NCI-H460 (cell line): ENCODE data around the gene CHRNA10. TPM values are rescaled to one million over a fixed set of nuclear protein-coding genes. Genes with fewer than 3 reads are reported as not detected.

Source experiments
- DNase-seq: peaks from one replicate; pipeline ENCODE4 v3.0.0-alpha.2; 2016; ENCODE audit warnings: low read depth; ENCODE audit errors: extremely low read depth
- polyA plus RNA-seq: library from polyadenylated mRNA; depleted of rRNA; stranded (reverse); fragments of >200 nt; gene quantifications from 2 replicates; pipeline ENCODE4 v1.2.3, GENCODE V29; 2014; cell fraction: nucleus; rRNA removed
- total RNA-seq: library from RNA; depleted of rRNA; stranded (reverse); fragments of >200 nt; shearing (Covaris generic); gene quantifications from 2 replicates; pipeline ENCODE4 v1.2.3, GENCODE V29; 2014; rRNA removed

The CHRNA10 gene, protein sequence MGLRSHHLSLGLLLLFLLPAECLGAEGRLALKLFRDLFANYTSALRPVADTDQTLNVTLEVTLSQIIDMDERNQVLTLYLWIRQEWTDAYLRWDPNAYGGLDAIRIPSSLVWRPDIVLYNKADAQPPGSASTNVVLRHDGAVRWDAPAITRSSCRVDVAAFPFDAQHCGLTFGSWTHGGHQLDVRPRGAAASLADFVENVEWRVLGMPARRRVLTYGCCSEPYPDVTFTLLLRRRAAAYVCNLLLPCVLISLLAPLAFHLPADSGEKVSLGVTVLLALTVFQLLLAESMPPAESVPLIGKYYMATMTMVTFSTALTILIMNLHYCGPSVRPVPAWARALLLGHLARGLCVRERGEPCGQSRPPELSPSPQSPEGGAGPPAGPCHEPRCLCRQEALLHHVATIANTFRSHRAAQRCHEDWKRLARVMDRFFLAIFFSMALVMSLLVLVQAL
- total RNA-seq: 0.30 and 0.52 TPM in 2 replicates
- polyA plus RNA-seq: 4.3 and 5.0 TPM in 2 replicates

DNA sequence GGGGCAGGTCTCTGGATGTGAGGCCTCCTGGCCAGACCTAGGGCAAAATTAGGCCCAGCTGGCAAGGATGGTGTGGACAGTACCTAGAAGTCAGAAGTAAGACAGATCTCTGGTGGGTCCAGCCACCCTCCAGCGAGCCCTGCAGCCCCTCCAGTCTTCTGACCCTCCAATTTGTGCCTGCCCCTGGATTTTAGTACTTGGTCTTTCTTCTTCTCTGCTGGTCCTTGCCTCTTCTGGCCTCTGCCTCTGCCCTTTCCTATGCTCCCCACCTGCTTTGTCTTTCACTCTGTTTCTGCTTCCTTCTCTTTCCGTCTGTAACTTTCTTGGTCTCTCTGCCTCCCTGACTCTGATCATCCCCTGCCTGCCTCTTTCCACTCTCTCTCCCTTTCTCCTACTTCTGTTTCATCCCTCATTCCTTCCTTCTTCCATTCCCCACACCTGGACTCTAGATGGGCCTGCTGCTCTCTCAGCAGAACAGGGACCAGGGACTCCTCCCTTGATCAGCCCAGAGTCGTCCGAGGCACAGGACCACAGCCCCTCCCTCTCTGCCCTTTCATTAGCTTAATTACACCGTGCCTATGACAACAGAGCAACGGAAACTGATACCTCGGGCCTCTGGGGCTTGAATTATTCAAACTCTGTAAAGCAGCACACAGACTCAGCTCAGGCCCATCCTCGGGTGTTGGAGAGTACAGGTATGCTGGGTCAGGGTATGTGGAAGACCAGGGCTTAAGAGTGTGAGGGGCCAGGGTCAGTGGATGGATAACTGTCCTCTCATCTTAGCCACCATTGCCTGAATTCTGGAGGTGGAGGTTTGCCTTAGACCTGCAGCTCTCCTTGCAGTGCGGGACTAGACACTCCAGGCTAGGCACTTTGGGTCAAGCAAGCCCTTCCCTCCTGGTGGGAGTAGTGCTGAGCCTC is at the start of gene CHRNA10:
CHRNA10 (minus strand) TSS at position 51 of the 921 bp plus-strand sequence. CDS start 72 bp downstream, outside the sequence.
- DNase-seq: no peak

DNA sequence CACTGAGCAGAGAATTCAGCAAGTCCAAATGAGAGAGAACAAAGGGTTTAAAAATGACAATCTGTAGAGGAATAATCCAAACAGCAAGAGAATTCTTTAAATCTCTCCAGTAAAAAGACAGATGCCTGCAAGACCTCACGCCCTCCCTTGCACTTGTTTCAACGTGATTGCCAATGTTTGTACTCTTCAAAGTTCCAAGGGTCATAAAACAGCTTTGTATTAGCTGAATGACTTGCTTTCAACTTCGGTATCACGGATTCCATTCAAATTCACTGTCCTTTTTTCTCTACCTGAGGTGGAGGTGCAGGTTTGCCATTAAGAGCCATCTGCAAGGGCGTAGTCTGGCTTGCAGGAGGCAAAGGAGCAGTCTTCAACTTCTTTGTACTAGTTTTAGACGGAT is 41.1 kb upstream of the CHRNA10 start:
- DNase-seq: no peak

DNA sequence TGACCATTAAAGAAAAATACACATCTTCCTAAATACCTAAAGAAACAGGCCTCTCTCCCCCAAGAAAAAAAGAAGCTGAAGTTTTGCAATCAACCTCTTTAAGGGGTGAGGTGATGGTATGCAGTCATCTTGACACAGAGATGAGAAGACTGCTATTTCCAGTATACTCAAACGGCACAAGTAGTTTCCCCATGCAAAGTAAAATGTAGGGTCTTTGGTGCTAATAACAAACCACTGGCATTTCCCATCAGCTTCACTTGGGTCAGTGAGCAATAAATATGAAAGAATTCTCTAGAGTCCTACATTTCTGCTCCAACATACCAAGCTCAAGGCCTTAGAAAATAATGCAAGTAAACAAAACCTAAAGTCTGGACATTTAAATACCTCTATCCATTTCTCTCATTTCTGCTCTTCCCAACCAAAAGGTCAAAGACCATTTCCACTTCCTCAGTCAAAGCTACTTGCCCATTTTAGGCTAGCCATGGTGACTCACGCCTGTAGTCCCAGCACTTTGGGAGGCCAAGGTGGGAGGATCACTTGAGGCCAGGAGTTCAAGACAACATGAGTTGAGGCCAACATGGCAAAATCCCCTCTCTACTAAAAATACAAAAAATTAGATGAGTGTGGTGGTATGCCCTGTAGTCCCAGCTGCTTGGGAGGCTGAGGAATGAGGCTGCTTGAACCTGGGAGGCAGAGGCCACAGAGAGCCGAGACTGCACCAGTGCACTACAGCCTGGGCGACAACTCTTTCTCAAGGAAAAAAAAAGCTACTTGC is 39.5 kb upstream of the CHRNA10 start:
- no peak for DNase-seq

DNA sequence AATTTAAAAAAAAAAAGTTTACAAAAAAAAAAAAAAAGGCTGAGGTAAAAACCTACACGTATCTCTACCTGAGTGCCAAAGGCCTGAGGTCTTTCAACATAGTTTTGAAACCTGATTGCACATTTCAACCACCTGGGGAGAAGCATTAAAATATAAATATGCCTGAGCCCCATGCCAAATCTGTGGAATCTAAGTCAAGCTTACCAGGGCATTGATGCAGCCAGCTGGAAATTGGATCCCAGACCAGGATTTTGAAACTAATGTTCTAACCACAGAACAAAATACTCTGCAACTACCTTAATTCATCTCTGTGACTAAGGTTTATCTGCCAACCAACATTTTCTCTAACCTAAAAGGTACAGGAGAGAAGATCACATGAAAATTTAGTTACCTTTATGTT is 38.8 kb upstream of the CHRNA10 start:
- no peak for DNase-seq

DNA sequence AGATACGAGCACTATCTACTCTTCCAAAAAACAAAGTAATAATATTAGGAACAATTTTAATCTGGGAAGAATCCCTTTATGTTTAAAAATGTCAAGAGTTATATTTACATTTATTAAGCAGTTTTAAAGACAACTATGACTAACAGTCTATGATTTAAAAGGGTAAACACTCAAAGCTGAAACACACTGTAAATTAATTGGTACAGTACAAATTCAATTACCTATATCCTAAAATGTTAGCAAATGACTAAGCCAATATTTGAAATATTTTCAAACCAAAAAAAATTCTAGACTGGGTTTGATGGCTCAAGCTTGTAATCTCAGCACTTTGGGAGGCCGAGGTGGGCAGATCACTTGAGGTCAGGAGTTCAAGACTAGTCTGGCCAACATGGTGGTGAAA is 36.0 kb upstream of the CHRNA10 start:
- DNase-seq: no peak

DNA sequence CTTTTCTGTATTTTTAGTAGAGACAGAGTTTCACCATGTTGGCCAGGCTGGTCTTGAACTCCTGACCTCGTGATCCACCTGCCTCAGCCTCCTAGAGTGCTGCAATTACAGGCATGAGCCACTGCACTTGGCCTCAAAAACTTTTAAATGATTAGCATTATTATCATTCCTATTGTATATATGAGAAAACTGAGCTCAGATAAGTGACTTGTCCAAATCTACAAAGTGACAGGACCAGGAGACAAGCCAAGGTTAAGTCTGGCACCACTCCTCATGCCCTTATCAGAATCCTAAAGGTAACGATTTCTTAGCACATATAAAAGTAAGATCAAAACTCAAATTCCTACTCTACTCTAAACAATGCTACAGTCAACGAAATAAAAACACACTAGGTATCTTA is 32.2 kb upstream of the CHRNA10 start:
- no peak for DNase-seq

DNA sequence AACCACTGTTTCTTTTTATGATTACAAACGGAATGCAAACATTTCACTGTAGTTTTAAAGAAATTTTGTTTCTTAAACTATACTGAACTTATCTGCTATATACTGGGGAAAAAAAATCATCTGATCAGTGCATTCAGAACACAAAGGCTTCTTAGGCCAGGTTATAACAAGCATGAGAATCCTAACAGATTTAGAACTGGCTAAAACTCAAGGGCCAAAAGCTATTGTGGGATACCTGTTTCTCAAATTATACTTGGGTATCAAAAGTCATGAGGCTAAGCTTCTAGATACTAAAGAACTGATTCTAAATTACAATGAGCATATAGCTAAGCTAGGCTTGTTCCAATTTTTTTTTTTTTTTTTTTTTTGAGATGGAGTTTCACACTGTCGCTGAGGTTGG is 29.7 kb upstream of the CHRNA10 start:
- no peak for DNase-seq

DNA sequence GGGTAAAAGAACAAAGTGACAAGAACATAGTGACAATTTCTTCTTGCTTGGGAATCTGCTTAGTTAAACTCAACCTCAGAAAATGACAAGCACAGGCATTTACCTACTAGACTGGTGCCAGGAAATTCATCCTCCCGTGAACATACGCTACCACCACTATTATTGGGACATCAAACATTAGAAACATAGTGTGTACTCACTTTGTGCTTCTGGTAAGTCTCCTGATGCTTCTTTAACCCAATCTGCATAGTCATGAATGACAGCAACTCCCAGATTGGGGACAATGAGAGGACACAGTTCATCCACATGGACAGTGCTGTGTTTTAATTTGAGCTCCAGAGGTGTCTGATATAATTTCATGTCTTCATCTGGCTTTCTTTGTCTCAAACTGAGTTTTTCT is 29.2 kb upstream of the CHRNA10 start:
- no peak for DNase-seq

DNA sequence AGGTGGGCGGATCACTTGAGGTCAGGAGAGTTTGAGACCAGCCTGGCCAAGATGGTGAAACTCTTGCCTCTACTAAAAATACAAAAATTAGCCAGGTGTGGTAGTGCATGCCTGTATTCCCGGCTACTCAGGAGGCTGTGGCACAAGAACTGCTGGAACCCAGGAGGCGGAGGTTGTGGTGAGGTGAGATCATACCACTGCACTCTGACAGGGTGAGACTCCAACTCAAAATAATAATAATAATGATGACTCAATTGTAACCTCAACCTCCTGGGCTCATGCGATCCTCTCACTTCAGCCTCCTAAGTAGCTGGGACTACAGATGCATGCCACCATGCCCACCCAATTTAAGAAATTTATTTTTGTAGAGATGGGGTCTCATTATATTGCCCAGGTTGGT is 15.6 kb upstream of the CHRNA10 start:
- no peak for DNase-seq

DNA sequence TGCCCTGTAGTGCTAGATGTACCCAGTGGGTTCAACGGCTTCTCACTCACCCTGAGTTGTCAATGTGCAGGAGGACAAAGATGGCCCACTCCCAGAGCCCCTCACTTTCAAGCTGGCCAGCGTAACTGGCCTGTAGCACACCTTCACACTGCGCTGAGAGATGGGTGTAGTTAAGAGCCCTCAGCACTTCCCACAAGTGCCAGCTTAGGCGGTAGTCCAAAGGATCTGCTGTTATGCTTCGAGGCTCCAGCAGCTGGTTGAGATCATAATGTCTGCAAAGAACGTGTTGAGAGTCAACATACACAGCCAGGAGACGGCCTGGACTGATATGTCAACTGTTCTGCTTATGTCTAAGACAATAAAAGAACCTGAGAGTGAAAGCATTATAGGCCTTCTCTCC is 14.7 kb upstream of the CHRNA10 start:
- no peak for DNase-seq

DNA sequence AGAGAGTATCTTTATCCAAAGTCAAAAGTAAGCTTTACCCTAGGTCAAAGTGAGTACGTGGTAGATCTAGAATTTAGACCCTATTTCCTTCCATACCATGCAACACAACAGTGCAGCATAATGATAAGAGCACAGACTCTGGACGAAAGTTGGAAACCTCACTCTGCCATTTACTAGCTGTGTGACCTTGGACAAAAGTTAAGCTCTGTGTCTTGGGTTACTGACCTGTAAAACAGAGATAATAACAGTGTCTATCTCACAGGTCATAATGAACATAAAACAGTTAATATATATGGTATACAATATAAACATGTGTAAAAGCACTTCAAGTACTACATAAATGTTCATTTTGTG is 13.6 kb upstream of the CHRNA10 start:
- DNase-seq: no peak

DNA sequence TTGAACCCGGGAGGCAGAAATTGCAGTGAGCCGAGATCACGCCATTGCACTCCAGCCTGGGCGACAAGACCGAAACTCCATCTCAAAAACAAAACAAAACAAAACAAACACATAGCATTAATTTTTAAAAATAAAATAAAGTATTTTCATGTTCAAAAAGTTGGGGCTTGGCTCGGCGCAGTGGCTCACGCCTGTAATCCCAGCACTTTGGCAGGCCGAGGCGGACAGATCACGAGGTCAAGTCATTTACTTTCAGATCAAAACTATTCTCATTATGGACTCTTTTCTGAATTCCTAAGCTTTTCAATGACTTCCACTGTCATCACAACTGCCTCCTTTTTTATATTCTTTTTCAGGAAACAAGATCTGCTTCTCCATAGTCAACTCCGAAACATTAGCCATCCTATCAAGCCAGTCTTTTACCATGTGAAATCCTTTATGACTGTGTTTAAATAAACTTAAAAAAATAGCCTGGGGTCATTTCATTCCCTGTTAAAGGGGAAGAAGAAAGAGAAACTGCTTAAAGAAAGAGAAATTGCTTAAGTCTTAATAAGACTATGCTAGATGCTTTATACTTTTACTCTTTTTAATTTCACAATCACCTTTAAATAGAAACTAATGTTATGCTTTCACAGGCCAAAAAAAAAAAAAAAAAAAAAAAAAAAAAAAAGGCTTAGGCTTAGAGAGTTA is 13.1 kb upstream of the CHRNA10 start:
- no peak for DNase-seq

DNA sequence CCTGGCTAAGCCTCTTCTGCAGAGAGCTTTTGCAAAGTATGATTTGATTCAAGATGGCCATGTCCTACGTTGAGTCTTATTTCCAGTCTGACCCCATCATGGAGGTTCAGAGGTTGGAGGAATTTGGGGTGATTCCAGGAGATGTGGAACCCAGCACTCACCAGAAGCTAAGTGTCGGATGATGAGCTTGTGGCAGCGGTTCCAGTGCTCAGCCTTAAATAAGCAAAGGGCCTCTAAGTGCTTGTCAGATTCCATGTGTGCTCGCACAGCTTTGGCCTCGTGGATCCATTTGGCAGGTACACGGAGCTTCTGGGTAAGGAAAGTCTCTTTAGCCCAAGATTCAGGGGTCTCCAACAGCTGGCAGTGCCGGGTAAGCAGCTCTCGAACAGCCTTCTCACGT is 11.9 kb upstream of the CHRNA10 start:
- DNase-seq: no peak

DNA sequence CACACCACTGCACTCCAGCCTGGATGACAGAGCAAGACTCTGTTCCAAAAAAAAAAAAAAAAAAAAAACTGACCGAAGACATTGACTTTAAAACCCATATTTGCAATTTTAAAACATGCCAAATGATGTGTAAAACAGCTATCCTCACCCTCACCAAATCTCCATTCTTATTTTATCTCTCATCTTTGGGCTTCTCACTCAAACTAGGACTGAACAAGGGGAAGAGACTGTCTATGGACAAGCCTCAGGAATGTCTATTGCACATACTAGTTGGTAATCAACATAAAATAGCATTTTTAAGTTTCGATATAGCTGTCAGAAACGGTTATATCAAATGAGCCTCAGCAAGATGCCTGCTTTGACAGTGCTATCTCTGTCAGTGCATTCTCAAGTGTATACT is 7.9 kb upstream of the CHRNA10 start:
- no peak for DNase-seq

DNA sequence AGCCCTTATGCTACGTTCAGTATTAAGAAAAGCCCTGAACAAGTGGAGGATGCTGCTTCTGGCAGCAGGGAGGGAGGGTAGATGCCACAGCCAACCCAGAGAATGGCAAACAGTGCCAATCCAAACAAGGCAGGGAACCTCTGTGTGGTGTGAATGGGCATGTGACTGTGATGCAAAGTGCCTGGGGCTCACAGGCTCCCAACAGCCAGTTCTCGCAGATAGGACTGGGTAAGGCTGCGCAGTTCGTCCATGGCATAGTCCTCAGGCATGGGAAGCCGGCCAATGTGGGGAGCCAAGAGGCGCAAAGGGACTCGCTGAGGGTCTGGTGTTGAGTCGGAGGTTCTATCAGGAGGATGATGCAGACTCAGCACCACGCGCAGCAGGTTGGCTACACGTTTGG is 4.8 kb upstream of the CHRNA10 start:
- no peak for DNase-seq

DNA sequence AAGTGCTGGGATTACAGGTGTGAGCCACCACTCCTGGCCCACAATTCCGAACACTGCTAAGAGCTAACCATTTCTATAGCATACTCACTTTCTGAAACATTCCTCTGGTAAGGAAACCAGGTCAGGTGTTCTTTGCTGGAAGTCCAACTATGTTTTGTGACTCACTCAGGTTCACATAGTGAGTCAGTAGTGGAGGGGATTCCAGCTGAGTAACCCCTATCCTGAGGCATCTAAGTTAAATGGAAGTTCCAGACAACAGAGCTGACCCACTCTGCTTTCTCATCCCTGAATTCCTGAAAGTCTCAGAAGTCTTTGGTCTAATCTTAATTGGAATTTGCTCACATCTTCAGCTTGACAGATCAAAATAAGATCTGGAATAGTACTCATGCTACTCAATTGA is 3.0 kb upstream of the CHRNA10 start:
- no peak for DNase-seq

DNA sequence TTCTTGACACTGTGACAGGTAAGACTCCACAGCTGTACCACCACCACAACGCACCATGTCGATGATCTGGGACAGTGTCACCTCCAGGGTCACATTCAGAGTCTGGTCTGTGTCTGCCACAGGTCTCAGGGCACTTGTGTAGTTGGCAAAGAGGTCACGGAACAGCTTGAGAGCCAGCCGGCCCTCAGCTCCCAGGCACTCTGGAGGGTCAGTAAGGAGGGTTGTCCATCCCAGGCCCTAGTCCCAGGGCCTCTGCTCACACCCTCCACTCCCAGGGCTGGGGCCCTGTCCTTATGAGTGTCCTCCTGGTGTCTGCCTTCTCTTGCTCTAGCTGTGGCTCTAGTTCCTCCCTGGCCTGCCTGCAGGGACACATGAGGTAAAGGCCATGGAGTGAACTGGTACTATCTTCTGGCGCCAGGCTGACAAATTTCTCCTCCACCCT is 1.4 kb downstream of the CHRNA10 start:
- no peak for DNase-seq

DNA sequence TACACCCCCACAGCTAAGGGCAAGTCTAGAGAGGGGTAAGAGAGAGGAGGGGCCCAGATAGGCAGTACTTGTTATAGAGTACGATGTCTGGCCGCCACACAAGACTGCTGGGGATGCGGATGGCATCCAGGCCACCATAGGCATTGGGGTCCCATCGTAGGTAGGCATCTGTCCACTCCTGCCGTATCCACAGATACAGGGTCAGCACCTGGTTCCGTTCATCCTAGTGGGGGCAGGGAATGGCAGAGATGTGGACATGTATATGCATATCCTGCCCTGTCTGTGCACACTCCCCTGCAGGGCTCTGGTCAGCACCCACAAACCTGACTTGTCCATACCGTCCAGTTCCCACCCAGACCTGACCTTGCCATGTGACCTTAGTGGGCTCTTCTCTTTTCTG is 2.1 kb downstream of the CHRNA10 start:
- no peak for DNase-seq

DNA sequence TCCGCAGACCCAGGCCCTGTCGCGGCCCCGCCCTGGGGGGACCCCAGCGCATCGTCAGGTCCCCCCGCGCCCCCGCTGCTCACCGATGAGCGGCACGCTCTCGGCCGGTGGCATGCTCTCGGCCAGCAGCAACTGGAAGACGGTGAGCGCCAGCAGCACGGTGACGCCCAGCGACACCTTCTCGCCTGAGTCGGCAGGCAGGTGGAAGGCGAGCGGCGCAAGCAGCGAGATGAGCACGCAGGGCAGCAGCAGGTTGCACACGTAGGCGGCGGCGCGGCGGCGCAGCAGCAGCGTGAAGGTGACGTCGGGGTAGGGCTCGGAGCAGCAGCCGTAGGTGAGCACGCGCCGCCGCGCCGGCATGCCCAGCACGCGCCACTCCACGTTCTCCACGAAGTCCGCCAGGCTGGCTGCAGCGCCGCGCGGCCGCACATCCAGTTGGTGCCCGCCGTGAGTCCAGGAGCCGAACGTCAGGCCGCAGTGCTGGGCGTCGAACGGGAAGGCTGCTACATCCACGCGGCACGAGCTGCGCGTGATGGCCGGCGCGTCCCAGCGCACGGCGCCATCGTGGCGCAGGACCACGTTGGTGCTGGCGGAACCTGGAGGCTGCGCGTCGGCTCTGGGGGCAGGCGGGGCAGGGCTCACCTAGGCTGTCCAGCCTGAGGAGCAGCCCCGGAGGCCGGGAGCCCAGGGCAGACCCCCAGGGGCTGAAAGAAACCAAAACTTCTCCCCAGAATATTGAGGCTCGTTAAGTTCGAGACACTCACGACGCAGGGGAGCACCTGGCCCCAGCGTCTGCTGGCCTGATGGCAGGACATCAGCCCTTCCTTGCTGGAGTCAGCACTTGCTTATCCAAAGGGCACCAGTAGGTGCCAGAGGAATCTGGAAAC is 3.8 kb downstream of the CHRNA10 start:
- DNase-seq: no peak
